Hepatocyte (in vitro differentiated cells): ENCODE data around the gene UTS2R. TPM values are rescaled to one million over a fixed set of nuclear protein-coding genes. Genes with fewer than 3 reads are reported as not detected.
"Not testable (repeated sequence)": the region's sequence is repeated elsewhere in the genome, so short reads cannot be mapped to it uniquely, and the experiment has no call there.

Experiments used
- DNase-seq: peaks from one replicate; pipeline ENCODE4 v3.0.0-alpha.2; 2016; ENCODE audit warnings: low spot score
- H2AFZ ChIP-seq: fragments of 200-600 bp; sonication (generic); 2 replicates; pipeline ENCODE4 v1.6.0; 2016; ENCODE audit warnings: antibody characterized with exemption, mild to moderate bottlenecking
- H3K27ac ChIP-seq: fragments of 200-600 bp; sonication (generic); 2 replicates; pipeline ENCODE4 v1.5.1; 2016; ENCODE audit warnings: mild to moderate bottlenecking
- H3K27me3 ChIP-seq: fragments of 200-600 bp; sonication (generic); 2 replicates; pipeline ENCODE4 v1.6.1; 2016
- H3K36me3 ChIP-seq: fragments of 200-600 bp; sonication (generic); replicated peaks from 2 replicates; pipeline ENCODE4 v1.5.1; 2016; ENCODE audit warnings: low read depth; ENCODE audit not compliant: insufficient read depth
- H3K4me1 ChIP-seq: fragments of 200-600 bp; sonication (generic); 2 replicates; pipeline ENCODE4 v1.5.1; 2016; ENCODE audit warnings: mild to moderate bottlenecking, moderate library complexity; ENCODE audit not compliant: insufficient read depth
- H3K4me2 ChIP-seq: fragments of 200-600 bp; sonication (generic); 2 replicates; pipeline ENCODE4 v1.6.0; 2016
- H3K4me3 ChIP-seq: fragments of 200-600 bp; sonication (generic); 2 replicates; pipeline ENCODE4 v1.5.1; 2016; ENCODE audit warnings: mild to moderate bottlenecking
- H3K79me2 ChIP-seq: fragments of 200-600 bp; sonication (generic); 2 replicates; pipeline ENCODE4 v1.6.0; 2017; ENCODE audit warnings: mild to moderate bottlenecking
- H3K9me2 ChIP-seq: fragments of 200-600 bp; sonication (generic); replicated peaks from 2 replicates; pipeline ENCODE4 v1.6.0; 2017; ENCODE audit warnings: mild to moderate bottlenecking; ENCODE audit not compliant: insufficient read depth
- H3K9me3 ChIP-seq: fragments of 200-600 bp; sonication (generic); 2 replicates; pipeline ENCODE4 v1.5.1; 2016; ENCODE audit warnings: low read depth, mild to moderate bottlenecking
- H4K20me1 ChIP-seq: fragments of 200-600 bp; sonication (generic); 2 replicates; pipeline ENCODE4 v1.6.0; 2016; ENCODE audit warnings: mild to moderate bottlenecking; ENCODE audit not compliant: insufficient read depth, poor library complexity, severe bottlenecking
- CTCF ChIP-seq: fragments of 200-600 bp; sonication (generic); IDR thresholded peaks from 2 replicates; pipeline ENCODE4 v1.5.1; 2016; ENCODE audit warnings: antibody characterized with exemption, mild to moderate bottlenecking; ENCODE audit not compliant: poor library complexity
- EZH2 ChIP-seq: fragments of 200-600 bp; sonication (generic); IDR thresholded peaks from 2 replicates; pipeline ENCODE4 v1.6.1; 2016; ENCODE audit warnings: antibody characterized with exemption, mild to moderate bottlenecking, borderline replicate concordance
- EZH2phosphoT487 ChIP-seq: fragments of 200-600 bp; sonication (generic); IDR thresholded peaks from one replicate; pipeline ENCODE4 v1.6.1; 2018; ENCODE audit warnings: antibody characterized with exemption, mild to moderate bottlenecking, low read depth, moderate library complexity; ENCODE audit not compliant: unreplicated experiment, severe bottlenecking
- WGBS: methylation state at CpG from one replicate; pipeline ENCODE4 v1.1.6; 2016; ENCODE audit warnings: low lambda C conversion rate; ENCODE audit errors: missing lambda C conversion rate; 5-methylcytosine and 5-hydroxymethylcytosine counted together
- polyA plus RNA-seq: library from polyadenylated mRNA; unstranded; fragments of >200 nt; fragmentation: Nextera tagmentation; extraction: Ambion mirVana; gene quantifications from 2 replicates; pipeline ENCODE4 v1.2.1, GENCODE V29; 2016
- total RNA-seq: library from RNA; depleted of rRNA; stranded (reverse); fragments of >200 nt; gene quantifications from 2 replicates; pipeline ENCODE4 v1.2.3, GENCODE V29; 2014

The UTS2R gene
- total and polyA plus RNA-seq, 2 experiments from 2014 or later: 0.10 TPM; not detected in 1

GRCh38 chr17:82356845-82357355 is 14.7 kb upstream of the UTS2R start:
- H3K4me1 ChIP-seq: peaks cover 9% of the 10 kb centered on the region
- H3K27me3 ChIP-seq: no peaks in the 10 kb centered on the region
- H3K9me3 ChIP-seq: no peaks in the 10 kb centered on the region
- no peaks in the 10 kb centered on the region for H3K79me2 ChIP-seq
- H4K20me1 ChIP-seq: no peaks in the 10 kb centered on the region
- 56% methylated on average over 20 of the region's 20 CpGs for WGBS
- no peaks in the 10 kb centered on the region for H3K9me2 ChIP-seq
- H2AFZ ChIP-seq: no peak overlapping the region
- DNase-seq: no peak
- H3K27ac ChIP-seq: no peak overlapping the region
- H3K4me3 ChIP-seq: no peak overlapping the region
- TF ChIP-seq EZH2phosphoT487: no peak
- TF ChIP-seq EZH2: no peak
- no peak for TF ChIP-seq CTCF
- no peaks in the 10 kb centered on the region for H3K36me3 ChIP-seq
- H3K4me2 ChIP-seq: no peak overlapping the region

GRCh38 chr17:82357394-82357793 is 14.2 kb upstream of the UTS2R start:
- TF ChIP-seq CTCF: no peak
- no peak for TF ChIP-seq EZH2
- TF ChIP-seq EZH2phosphoT487: no peak
- Histone ChIP-seq H3K79me2 (no peaks in the 10 kb centered on the region), H3K36me3 (no peaks in the 10 kb centered on the region), H4K20me1 (no peaks in the 10 kb centered on the region), H3K9me3 (no peaks in the 10 kb centered on the region), H3K4me3 (no peak overlapping the region), H3K27me3 (no peaks in the 10 kb centered on the region), H3K27ac (no peak overlapping the region), H3K4me2 (no peak overlapping the region), H2AFZ (no peak overlapping the region), H3K4me1 (peaks cover 9% of the 10 kb centered on the region), H3K9me2 (no peaks in the 10 kb centered on the region)
- no peak for DNase-seq
- 68% methylated on average over 2 of the region's 2 CpGs for WGBS

GRCh38 chr17:82358465-82359350 is 12.9 kb upstream of the UTS2R start, which contains the start of gene TEX19:
Gene TEX19 (plus strand): TSS chr17:82359247. CDS start chr17:82362151, 2,904 bp downstream.
- H3K27ac ChIP-seq: no peak within 1 kb of the TSS
- no peak within 1 kb of the TSS for H3K4me2 ChIP-seq
- peaks cover 9% of the 10 kb centered on the region for H3K4me1 ChIP-seq
- WGBS: 80% methylated on average over 21 of the region's 21 CpGs
- no peak within 1 kb of the TSS for H2AFZ ChIP-seq
- H3K9me3 ChIP-seq: no peaks in the 10 kb centered on the region
- no peaks in the 10 kb centered on the region for H4K20me1 ChIP-seq
- no peaks in the 10 kb centered on the region for H3K27me3 ChIP-seq
- no peaks in the 10 kb centered on the region for H3K9me2 ChIP-seq
- TF ChIP-seq EZH2phosphoT487 (no peak), CTCF (no peak), EZH2 (no peak)
- no peak for DNase-seq
- no peaks in the 10 kb centered on the region for H3K36me3 ChIP-seq
- no peaks in the 10 kb centered on the region for H3K79me2 ChIP-seq
- H3K4me3 ChIP-seq: no peak within 1 kb of the TSS

- not testable (repeated sequence) for H3K4me1 ChIP-seq, H3K79me2 ChIP-seq, DNase-seq, H3K4me3 ChIP-seq, H3K4me2 ChIP-seq, H3K27me3 ChIP-seq, H2AFZ ChIP-seq, H3K9me3 ChIP-seq, H3K27ac ChIP-seq, H3K36me3 ChIP-seq, H4K20me1 ChIP-seq, H3K9me2 ChIP-seq
- WGBS: 100% methylated on average over 1 of the region's 1 CpG
Measured at GRCh38 chr17:82359451-82360074, 12.0 kb upstream of the UTS2R start.
